ENCODE results near the gene PSD4. TPM values are rescaled to one million over a fixed set of nuclear protein-coding genes. Genes with fewer than 3 reads are reported as not detected.

PSD4 gene
- total and polyA plus RNA-seq, 2 experiments from 2014 or later = 15.1 to 26.5 TPM

DNA sequence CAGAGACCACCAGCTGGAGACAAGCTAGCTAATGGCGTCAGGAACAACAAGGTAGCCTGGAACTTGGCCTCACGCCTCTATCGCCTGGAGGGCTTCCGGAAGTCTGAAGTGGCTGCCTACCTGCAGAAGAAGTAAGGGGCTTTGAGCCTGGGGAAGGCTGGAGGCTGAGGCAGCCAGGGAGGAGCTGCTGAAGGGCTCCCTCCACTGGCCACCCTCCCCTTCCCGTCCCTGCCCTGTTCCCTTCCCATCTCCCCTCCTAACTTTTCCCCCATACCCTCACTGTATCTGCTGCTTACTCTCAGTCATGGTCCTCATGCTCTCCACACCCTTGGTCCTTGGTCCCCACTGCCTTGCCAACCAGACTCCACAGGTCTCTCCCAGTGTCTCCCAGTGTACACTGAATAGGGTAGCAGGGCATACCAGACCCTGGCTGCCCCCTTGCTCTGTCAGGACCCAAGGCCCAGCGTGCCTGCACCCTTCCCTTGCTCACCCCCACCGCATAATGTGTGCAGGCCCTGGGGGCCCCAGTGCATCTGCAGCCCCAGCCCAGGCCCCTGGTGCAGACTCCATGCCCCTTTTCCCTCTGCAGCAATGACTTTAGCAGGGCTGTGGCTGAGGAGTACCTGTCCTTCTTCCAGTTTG, 18.8 kb downstream of the PSD4 start:
- Histone ChIP-seq H3K4me1 (ENCODE audit: insufficient read depth) (no peaks in the 10 kb centered on the region), H3K27ac (no peak overlapping the region), H3K9me2 (replicated peaks; ENCODE audit: insufficient read depth) (no peaks in the 10 kb centered on the region), H3K79me2 (no peaks in the 10 kb centered on the region), H2AFZ (no peak overlapping the region), H3K4me3 (no peak overlapping the region), H3K9me3 (ENCODE audit: low read depth) (no peaks in the 10 kb centered on the region), H3K4me2 (no peak overlapping the region), H3K27me3 (no peaks in the 10 kb centered on the region), H4K20me1 (ENCODE audit: insufficient read depth, poor library complexity, severe bottlenecking) (no peaks in the 10 kb centered on the region), H3K36me3 (replicated peaks; ENCODE audit: insufficient read depth, low read depth) (no peaks in the 10 kb centered on the region)
- TF ChIP-seq EZH2 (IDR thresholded peaks at IDR 0.05; ENCODE audit: borderline replicate concordance) (no peak), EZH2phosphoT487 (IDR thresholded peaks at IDR 0.05; ENCODE audit: low read depth, severe bottlenecking, unreplicated experiment) (no peak)
- TF ChIP-seq, protein P1, sequence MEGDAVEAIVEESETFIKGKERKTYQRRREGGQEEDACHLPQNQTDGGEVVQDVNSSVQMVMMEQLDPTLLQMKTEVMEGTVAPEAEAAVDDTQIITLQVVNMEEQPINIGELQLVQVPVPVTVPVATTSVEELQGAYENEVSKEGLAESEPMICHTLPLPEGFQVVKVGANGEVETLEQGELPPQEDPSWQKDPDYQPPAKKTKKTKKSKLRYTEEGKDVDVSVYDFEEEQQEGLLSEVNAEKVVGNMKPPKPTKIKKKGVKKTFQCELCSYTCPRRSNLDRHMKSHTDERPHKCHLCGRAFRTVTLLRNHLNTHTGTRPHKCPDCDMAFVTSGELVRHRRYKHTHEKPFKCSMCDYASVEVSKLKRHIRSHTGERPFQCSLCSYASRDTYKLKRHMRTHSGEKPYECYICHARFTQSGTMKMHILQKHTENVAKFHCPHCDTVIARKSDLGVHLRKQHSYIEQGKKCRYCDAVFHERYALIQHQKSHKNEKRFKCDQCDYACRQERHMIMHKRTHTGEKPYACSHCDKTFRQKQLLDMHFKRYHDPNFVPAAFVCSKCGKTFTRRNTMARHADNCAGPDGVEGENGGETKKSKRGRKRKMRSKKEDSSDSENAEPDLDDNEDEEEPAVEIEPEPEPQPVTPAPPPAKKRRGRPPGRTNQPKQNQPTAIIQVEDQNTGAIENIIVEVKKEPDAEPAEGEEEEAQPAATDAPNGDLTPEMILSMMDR (IDR thresholded peaks at IDR 0.05; ENCODE audit: poor library complexity) = peak; percentile 5
- DNase-seq (ENCODE audit: low spot score) = no peak
- 76% methylated on average over 7 of the region's 7 CpGs for WGBS (ENCODE audit: low lambda C conversion rate, missing lambda C conversion rate)

- no peak for TF ChIP-seq EZH2 (IDR thresholded peaks at IDR 0.05; ENCODE audit: borderline replicate concordance)
- TF ChIP-seq, protein P1 (IDR thresholded peaks at IDR 0.05; ENCODE audit: poor library complexity) = no peak
- TF ChIP-seq EZH2phosphoT487 (IDR thresholded peaks at IDR 0.05; ENCODE audit: low read depth, severe bottlenecking, unreplicated experiment) = no peak
- H3K4me2 ChIP-seq = no peak overlapping the region
- DNase-seq (ENCODE audit: low spot score) = no peak
- peaks cover 5% of the 10 kb centered on the region for H3K79me2 ChIP-seq
- H3K27me3 ChIP-seq = no peaks in the 10 kb centered on the region
- no peaks in the 10 kb centered on the region for H3K9me3 ChIP-seq (ENCODE audit: low read depth)
- H3K27ac ChIP-seq = no peak overlapping the region
- H3K4me1 ChIP-seq (ENCODE audit: insufficient read depth) = no peaks in the 10 kb centered on the region
- no peaks in the 10 kb centered on the region for H3K9me2 ChIP-seq (replicated peaks; ENCODE audit: insufficient read depth)
- no peak overlapping the region for H2AFZ ChIP-seq
- H4K20me1 ChIP-seq (ENCODE audit: insufficient read depth, poor library complexity, severe bottlenecking) = no peaks in the 10 kb centered on the region
- no peak overlapping the region for H3K4me3 ChIP-seq
- no peaks in the 10 kb centered on the region for H3K36me3 ChIP-seq (replicated peaks; ENCODE audit: insufficient read depth, low read depth)
- 95% methylated on average over 11 of the region's 11 CpGs for WGBS (ENCODE audit: low lambda C conversion rate, missing lambda C conversion rate)
Measured at GRCh38 chr2:113195923-113196501, 22.2 kb downstream of the PSD4 start.

GRCh38 chr2:113196839-113197238, 23.1 kb downstream of the PSD4 start:
- Histone ChIP-seq H3K36me3 (replicated peaks; ENCODE audit: insufficient read depth, low read depth) (no peaks in the 10 kb centered on the region), H3K4me1 (ENCODE audit: insufficient read depth) (no peaks in the 10 kb centered on the region), H3K9me3 (ENCODE audit: low read depth) (no peaks in the 10 kb centered on the region), H3K4me2 (no peak overlapping the region), H4K20me1 (ENCODE audit: insufficient read depth, poor library complexity, severe bottlenecking) (no peaks in the 10 kb centered on the region), H3K27me3 (no peaks in the 10 kb centered on the region), H3K27ac (no peak overlapping the region), H2AFZ (no peak overlapping the region), H3K9me2 (replicated peaks; ENCODE audit: insufficient read depth) (no peaks in the 10 kb centered on the region), H3K4me3 (no peak overlapping the region), H3K79me2 (peaks cover 5% of the 10 kb centered on the region)
- TF ChIP-seq EZH2 (IDR thresholded peaks at IDR 0.05; ENCODE audit: borderline replicate concordance) (no peak), EZH2phosphoT487 (IDR thresholded peaks at IDR 0.05; ENCODE audit: low read depth, severe bottlenecking, unreplicated experiment) (no peak)
- no peak for DNase-seq (ENCODE audit: low spot score)
- 94% methylated on average over 4 of the region's 4 CpGs for WGBS (ENCODE audit: low lambda C conversion rate, missing lambda C conversion rate)

DNA sequence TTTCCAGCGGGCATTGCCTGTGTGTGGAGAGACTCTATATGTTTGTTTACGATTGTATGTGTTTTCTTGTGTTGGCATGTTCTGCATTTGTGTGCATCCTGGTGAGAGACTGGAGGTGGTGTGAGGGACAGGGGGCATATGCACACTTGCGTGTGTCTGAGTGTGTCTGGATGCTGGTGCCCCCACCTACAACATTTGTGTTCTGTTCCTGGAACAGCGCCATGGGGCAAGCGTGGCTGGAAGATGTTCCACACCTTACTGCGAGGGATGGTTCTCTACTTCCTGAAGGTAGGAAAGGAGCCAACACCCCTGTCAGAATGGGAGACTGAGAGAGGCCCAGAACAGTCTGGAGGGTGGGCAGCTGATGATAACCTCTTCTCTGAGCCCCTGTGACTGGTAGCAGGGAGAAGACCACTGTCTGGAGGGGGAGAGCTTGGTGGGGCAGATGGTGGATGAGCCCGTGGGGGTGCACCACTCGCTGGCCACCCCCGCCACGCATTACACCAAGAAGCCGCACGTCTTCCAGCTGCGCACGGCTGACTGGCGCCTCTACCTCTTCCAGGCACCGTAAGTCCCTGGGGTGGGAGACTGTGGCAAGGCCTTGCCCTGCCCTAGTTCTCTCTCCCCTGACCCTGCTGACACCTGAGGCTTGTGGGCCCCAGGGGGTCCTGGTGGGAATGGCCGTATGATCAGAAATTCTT, 23.7 kb downstream of the PSD4 start:
- no peaks in the 10 kb centered on the region for H4K20me1 ChIP-seq (ENCODE audit: insufficient read depth, poor library complexity, severe bottlenecking)
- no peaks in the 10 kb centered on the region for H3K4me1 ChIP-seq (ENCODE audit: insufficient read depth)
- H2AFZ ChIP-seq = no peak overlapping the region
- H3K9me3 ChIP-seq (ENCODE audit: low read depth) = no peaks in the 10 kb centered on the region
- no peak for DNase-seq (ENCODE audit: low spot score)
- H3K4me2 ChIP-seq = no peak overlapping the region
- TF ChIP-seq EZH2 (IDR thresholded peaks at IDR 0.05; ENCODE audit: borderline replicate concordance) = no peak
- TF ChIP-seq, protein P1 (IDR thresholded peaks at IDR 0.05; ENCODE audit: poor library complexity) = no peak
- TF ChIP-seq EZH2phosphoT487 (IDR thresholded peaks at IDR 0.05; ENCODE audit: low read depth, severe bottlenecking, unreplicated experiment) = no peak
- no peaks in the 10 kb centered on the region for H3K36me3 ChIP-seq (replicated peaks; ENCODE audit: insufficient read depth, low read depth)
- no peaks in the 10 kb centered on the region for H3K9me2 ChIP-seq (replicated peaks; ENCODE audit: insufficient read depth)
- no peak overlapping the region for H3K4me3 ChIP-seq
- H3K27ac ChIP-seq = no peak overlapping the region
- 91% methylated on average over 17 of the region's 17 CpGs for WGBS (ENCODE audit: low lambda C conversion rate, missing lambda C conversion rate)
- no peaks in the 10 kb centered on the region for H3K27me3 ChIP-seq
- peaks cover 5% of the 10 kb centered on the region for H3K79me2 ChIP-seq
